ENCODE data around the gene BTG1. TPM values are rescaled to one million over a fixed set of nuclear protein-coding genes. Genes with fewer than 3 reads are reported as not detected.

The BTG1 gene
- total RNA-seq, 1 donor from 2014 or later: 22.8 TPM

GRCh38 chr12:92170050-92170449 is 24.4 kb upstream of the BTG1 start:
- DNase-seq (ENCODE audit: low read depth): no peak
- no peak overlapping the region for H3K4me3 ChIP-seq (ENCODE audit: low read depth, low read length)
- no peak for TF ChIP-seq CTCF (conservative IDR thresholded peaks at IDR 0.05; ENCODE audit: low read depth, low read length)

GRCh38 chr12:92167075-92167474 is 21.4 kb upstream of the BTG1 start:
- H3K4me3 ChIP-seq (ENCODE audit: low read depth, low read length): no peak overlapping the region
- TF ChIP-seq CTCF (conservative IDR thresholded peaks at IDR 0.05; ENCODE audit: low read depth, low read length): no peak
- DNase-seq (ENCODE audit: low read depth): no peak

GRCh38 chr12:92164712-92165111 is 19.1 kb upstream of the BTG1 start:
- DNase-seq (ENCODE audit: low read depth): no peak
- no peak overlapping the region for H3K4me3 ChIP-seq (ENCODE audit: low read depth, low read length)
- TF ChIP-seq CTCF (conservative IDR thresholded peaks at IDR 0.05; ENCODE audit: low read depth, low read length): no peak

- no peak for TF ChIP-seq CTCF (conservative IDR thresholded peaks at IDR 0.05; ENCODE audit: low read depth, low read length)
- DNase-seq (ENCODE audit: low read depth): no peak
- H3K4me3 ChIP-seq (ENCODE audit: low read depth, low read length): no peak overlapping the region
Measured at GRCh38 chr12:92162079-92162478, 16.4 kb upstream of the BTG1 start.

GRCh38 chr12:92158796-92159439 is 13.3 kb upstream of the BTG1 start:
- H3K4me3 ChIP-seq (ENCODE audit: low read depth, low read length): no peak overlapping the region
- no peak for DNase-seq (ENCODE audit: low read depth)
- no peak for TF ChIP-seq CTCF (conservative IDR thresholded peaks at IDR 0.05; ENCODE audit: low read depth, low read length)

GRCh38 chr12:92156704-92157395 is 11.2 kb upstream of the BTG1 start:
- DNase-seq (ENCODE audit: low read depth): no peak
- no peak overlapping the region for H3K4me3 ChIP-seq (ENCODE audit: low read depth, low read length)
- TF ChIP-seq CTCF (conservative IDR thresholded peaks at IDR 0.05; ENCODE audit: low read depth, low read length): no peak

GRCh38 chr12:92156139-92156538 is 10.5 kb upstream of the BTG1 start:
- no peak for DNase-seq (ENCODE audit: low read depth)
- H3K4me3 ChIP-seq (ENCODE audit: low read depth, low read length): no peak overlapping the region
- no peak for TF ChIP-seq CTCF (conservative IDR thresholded peaks at IDR 0.05; ENCODE audit: low read depth, low read length)
